Measurements from ENCODE around the gene PRKN. TPM values are rescaled to one million over a fixed set of nuclear protein-coding genes. Genes with fewer than 3 reads are reported as not detected.

The PRKN gene
- total RNA-seq, 1 experiment from 2014 or later: 2.0 TPM

DNA sequence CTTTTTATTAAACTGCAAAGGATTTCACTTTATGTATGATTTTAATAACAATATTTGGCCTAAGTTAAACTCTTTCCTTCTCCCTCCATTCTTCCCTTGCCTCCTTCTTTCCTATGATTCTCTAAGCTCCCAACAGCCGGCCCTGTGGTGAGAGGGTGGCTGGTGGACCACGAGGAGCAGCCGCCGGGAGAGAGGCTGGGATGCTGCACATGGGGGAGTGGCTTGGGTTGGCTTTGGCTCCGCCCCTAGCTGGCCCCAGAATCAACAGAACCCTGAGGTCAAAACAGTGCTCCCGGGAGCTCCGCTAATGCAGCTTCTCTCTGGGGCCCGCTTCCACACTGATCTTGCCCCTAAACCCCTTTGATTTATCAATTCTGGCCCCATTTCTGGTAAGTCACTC, 1063.9 kb downstream of the PRKN start:
- Histone ChIP-seq H3K4me2 (ENCODE audit: insufficient read depth, insufficient read length, low read length) (no peak overlapping the region), H3K79me2 (ENCODE audit: insufficient read depth, low read length) (no peaks in the 10 kb centered on the region), H4K20me1 (ENCODE audit: control insufficient read depth, insufficient read depth, insufficient read length) (no peaks in the 10 kb centered on the region), H3K23me2 (ENCODE audit: insufficient read length, low read depth, low read length, poor library complexity, severe bottlenecking) (no peaks in the 10 kb centered on the region), H2BK5ac (ENCODE audit: insufficient read length, low read length) (no peak overlapping the region), H2AFZ (ENCODE audit: low read length) (no peak overlapping the region), H3K14ac (ENCODE audit: insufficient read depth, low read length) (no peak overlapping the region), H3K4ac (ENCODE audit: low read depth, low read length) (no peak overlapping the region), H3K18ac (ENCODE audit: insufficient read length, low read depth, low read length) (no peak overlapping the region), H3K9ac (ENCODE audit: extremely low read depth, insufficient read length, low read length) (no peak overlapping the region), H2BK12ac (ENCODE audit: insufficient read length, low read depth, low read length) (no peak overlapping the region), H3K23ac (ENCODE audit: insufficient read length, low read depth, low read length) (no peak overlapping the region), H4K5ac (ENCODE audit: insufficient read length, low read depth, low read length) (no peak overlapping the region), H3K56ac (ENCODE audit: insufficient read length, low read depth, low read length) (no peak overlapping the region), H2AK5ac (ENCODE audit: insufficient read length, low read length) (no peak overlapping the region), H2BK15ac (ENCODE audit: low read depth, low read length) (no peak overlapping the region), H2BK20ac (ENCODE audit: low read depth, low read length, poor library complexity, severe bottlenecking) (no peak overlapping the region), H3K79me1 (ENCODE audit: insufficient read depth, low read depth, low read length, poor library complexity, severe bottlenecking) (no peaks in the 10 kb centered on the region), H4K8ac (replicated peaks; ENCODE audit: insufficient read length, low read depth, low read length) (no peak overlapping the region), H3K4me1 (ENCODE audit: insufficient read depth, low read length) (no peaks in the 10 kb centered on the region), H3K9me3 (ENCODE audit: control insufficient read depth, low read depth, low read length) (peaks cover 16% of the 10 kb centered on the region), H3K27ac (ENCODE audit: insufficient read length, low read depth, low read length) (no peak overlapping the region), H3T11ph (ENCODE audit: low read length) (no peak overlapping the region), H3K27me3 (ENCODE audit: insufficient read depth, low read length) (no peaks in the 10 kb centered on the region), H4K91ac (ENCODE audit: insufficient read length, low read depth, low read length) (no peak overlapping the region), H2BK120ac (ENCODE audit: low read depth, low read length, poor library complexity, severe bottlenecking) (no peak overlapping the region)
- no peak for DNase-seq
- Mint-ChIP-seq H3K9me3 (peaks cover 18 to 24% of the 10 kb centered on the region in 2 experiments), H3K36me3 (ENCODE audit: insufficient read depth in 1 of 3, low read depth in 3 of 3) (peaks cover 6 to 19% (median 9%) of the 10 kb centered on the region in 3 experiments), H3K27me3 (ENCODE audit: low read depth) (no peaks in the 10 kb centered on the region), H3K27ac (no peak overlapping the region), H3K4me1 (no peaks in the 10 kb centered on the region), H3K4me3 (no peak overlapping the region)
- TF ChIP-seq, protein P1, sequence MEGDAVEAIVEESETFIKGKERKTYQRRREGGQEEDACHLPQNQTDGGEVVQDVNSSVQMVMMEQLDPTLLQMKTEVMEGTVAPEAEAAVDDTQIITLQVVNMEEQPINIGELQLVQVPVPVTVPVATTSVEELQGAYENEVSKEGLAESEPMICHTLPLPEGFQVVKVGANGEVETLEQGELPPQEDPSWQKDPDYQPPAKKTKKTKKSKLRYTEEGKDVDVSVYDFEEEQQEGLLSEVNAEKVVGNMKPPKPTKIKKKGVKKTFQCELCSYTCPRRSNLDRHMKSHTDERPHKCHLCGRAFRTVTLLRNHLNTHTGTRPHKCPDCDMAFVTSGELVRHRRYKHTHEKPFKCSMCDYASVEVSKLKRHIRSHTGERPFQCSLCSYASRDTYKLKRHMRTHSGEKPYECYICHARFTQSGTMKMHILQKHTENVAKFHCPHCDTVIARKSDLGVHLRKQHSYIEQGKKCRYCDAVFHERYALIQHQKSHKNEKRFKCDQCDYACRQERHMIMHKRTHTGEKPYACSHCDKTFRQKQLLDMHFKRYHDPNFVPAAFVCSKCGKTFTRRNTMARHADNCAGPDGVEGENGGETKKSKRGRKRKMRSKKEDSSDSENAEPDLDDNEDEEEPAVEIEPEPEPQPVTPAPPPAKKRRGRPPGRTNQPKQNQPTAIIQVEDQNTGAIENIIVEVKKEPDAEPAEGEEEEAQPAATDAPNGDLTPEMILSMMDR (conservative IDR thresholded peaks at IDR 0.05): no peak
- WGBS (ENCODE audit: extremely low coverage, insufficient read length, low lambda C conversion rate): no CpG with 5 or more reads among the region's 8 CpGs
